HG02943 (cell line): ENCODE data around the gene TMCO4.
"Not testable (repeated sequence)": the region's sequence is repeated elsewhere in the genome, so short reads cannot be mapped to it uniquely, and the experiment has no call there.

ENCODE experiments used
- ATAC-seq: cut with Tn5 transposase; IDR thresholded peaks from one replicate; pipeline ENCODE4 v1.9.1; 2021; ENCODE audit warnings: mild to moderate bottlenecking, low read depth, moderate library complexity; ENCODE audit not compliant: unreplicated experiment

The TMCO4 gene

DNA sequence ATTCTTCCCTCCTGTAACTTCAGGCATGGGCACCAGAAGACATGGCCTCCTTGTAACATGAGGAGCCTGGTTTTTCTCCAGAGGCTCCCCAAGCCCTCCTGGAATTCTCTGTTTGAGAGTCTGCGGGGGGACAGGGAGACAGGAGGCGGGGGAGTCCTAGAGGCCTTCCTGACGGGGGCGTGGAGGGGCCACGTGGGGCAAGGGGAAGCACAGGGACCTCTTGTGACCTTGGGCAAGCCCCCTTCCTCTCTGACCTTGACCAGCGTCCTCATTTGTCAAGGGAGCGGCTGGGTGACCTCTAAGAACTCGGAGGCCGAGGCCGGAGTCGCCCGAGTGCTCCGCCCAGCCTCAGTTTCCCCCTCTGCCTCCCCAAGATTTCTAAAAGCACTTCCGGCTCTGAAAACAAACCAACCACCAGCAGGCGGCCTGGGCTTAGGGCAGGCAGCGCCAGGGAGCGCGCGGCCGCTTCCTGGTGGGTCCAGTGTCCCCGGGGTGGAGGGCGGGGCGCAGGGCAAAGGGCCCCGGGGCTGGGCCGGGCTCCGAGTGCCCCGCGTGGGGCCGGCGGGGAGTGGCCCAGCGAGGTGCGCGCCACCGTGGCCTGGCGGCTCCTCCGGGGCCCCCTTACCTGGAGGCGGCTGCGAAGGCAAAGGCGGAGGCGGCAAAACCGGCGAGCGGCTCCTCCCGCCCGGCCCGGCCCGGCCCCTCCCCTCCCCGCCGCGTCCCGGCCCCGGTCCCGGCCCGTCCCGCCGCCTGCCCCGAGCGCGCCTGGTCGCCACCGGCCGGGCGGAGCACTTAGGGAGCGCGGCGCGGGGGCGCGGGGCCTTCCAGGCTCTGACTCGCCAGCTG lies at the start of gene TMCO4:
TMCO4 (minus strand) TSS at position 687 of the 846 bp plus-strand sequence. CDS start 19,158 bp downstream, outside the sequence.
- ATAC-seq = peak; percentile 51

DNA sequence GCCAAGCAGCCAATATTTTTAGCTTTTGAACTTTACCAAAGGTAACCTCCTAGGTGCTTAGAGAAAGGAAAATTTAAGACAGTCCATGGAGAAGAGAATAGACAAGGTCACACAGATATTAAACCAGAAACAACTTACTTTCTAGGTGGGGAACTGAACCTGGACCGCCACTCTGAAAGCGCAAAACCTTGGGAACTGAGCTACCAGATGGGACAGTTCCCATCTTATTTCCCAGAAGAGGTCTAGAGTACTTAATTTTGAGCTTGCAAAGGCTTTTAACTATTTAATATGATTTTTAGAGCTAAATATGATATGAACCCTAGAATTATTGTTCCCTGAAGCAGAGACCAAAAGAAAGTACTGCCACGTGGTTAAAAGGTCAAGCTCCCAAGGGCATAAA lies 49.6 kb upstream of the TMCO4 start:
- not testable (repeated sequence) for ATAC-seq

GRCh38 chr1:19847334-19847733 lies 47.6 kb upstream of the TMCO4 start:
- ATAC-seq = not testable (repeated sequence)

DNA sequence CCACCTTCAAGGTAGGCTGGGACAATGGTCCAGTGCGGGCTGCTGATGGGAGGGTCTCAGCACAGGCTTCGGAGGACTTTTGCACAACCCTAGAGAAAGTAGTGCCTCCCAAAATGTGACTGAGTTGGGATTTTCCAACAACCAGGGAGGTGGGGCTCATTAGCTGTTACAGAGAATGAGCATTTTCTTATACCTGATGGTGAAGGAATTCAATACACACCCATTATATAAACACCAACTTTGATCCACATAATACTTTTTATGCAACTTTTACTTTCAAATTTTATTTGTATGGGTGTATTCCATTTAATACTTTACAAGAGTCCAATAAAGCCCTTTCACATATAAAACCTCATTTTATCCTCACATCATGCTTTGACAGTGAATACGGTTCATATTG lies 46.6 kb upstream of the TMCO4 start:
- no peak for ATAC-seq

- no peak for ATAC-seq
These were observed 45.8 kb upstream of the TMCO4 start for GRCh38 chr1:19845555-19845954.

GRCh38 chr1:19844731-19845495 lies 45.2 kb upstream of the TMCO4 start:
- ATAC-seq = no peak

DNA sequence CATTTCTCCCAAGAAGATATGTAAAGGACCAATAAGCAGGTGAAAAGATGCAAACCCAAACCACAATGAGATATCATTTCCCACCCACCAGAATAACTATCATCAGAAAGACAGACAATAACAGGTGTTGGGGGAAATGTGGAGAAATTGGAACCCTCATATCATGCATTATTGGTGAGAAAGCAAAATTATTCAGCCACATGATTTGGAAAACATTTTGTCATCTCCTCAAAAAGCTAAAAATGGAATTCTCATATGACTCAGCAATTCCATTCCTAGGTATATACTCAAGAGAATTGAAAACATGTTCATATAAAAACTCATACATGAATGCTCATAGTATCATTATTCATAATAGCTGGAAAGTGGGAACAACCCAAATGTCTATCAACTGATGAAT lies 40.5 kb upstream of the TMCO4 start:
- no peak for ATAC-seq

- no peak for ATAC-seq
These were observed 38.1 kb upstream of the TMCO4 start for GRCh38 chr1:19837866-19838265.

GRCh38 chr1:19835578-19835977 lies 35.9 kb upstream of the TMCO4 start:
- ATAC-seq = no peak

- ATAC-seq = no peak
These were observed 31.7 kb upstream of the TMCO4 start for GRCh38 chr1:19831441-19831840.

DNA sequence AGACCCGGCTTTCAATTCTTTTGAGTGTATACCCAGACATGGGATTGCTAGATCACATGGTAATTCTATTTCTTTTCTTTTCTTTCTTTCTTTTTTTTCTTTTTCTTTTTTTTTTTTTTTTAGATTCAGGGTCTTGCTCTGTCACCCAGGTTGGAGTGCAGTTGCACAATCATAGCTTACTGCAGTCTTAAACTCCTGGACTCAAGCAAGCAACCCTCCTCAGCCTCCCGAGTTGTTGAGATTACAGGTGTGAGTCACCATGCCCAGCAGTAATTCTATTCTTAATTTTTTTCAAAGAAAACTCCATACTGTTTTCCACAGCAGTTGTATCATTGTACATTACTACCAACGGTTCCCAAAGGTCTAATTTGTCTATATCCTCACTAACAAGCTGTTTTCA lies 28.8 kb upstream of the TMCO4 start:
- ATAC-seq = no peak

GRCh38 chr1:19825298-19825697 lies 25.6 kb upstream of the TMCO4 start:
- ATAC-seq = no peak

- ATAC-seq = no peak
These were observed 24.8 kb upstream of the TMCO4 start for GRCh38 chr1:19824541-19824940.

- ATAC-seq = no peak
These were observed 24.3 kb upstream of the TMCO4 start for GRCh38 chr1:19824036-19824435.

- ATAC-seq = no peak
These were observed 20.0 kb upstream of the TMCO4 start for GRCh38 chr1:19819701-19820100.

DNA sequence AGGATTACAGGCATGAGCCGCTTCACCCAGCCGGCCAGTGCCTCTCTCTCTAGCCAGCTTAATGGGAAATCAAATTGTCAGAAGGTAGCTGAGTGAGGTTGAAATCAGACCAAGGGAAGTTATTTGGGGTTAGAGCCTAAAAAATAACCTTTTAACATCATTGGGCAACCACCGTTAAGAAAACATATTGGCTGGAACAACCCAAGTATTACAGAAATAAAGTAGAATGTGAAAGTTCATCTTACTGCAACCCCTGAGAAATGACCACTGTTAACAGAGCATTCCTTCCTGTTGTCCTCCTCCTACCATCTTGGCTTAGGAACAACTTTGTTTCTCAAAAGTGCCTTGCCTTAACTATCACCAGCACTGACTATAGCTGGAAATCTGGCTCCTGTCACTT lies 18.6 kb upstream of the TMCO4 start:
- no peak for ATAC-seq

DNA sequence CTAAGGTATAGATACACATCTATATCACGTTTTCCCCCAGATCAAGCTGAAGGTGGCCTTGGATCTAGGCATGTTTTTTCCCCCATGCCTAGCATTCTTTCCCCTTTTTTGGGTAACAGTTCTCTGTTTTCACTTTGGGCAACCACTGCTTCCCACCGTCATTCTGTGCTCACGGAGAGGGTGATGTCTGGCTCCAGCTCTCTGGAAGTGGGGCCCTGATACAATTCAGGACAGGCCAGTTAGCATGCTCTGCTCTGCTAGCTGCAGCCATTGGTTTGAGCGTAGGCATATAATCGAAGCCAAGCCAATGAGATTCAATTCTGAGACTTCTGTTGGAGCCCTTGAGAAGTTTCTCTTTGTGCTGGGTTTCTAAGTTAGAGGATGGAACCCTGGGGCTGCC lies 17.4 kb upstream of the TMCO4 start:
- ATAC-seq = no peak

GRCh38 chr1:19816737-19817086 lies 17.0 kb upstream of the TMCO4 start:
- ATAC-seq = not testable (repeated sequence)

DNA sequence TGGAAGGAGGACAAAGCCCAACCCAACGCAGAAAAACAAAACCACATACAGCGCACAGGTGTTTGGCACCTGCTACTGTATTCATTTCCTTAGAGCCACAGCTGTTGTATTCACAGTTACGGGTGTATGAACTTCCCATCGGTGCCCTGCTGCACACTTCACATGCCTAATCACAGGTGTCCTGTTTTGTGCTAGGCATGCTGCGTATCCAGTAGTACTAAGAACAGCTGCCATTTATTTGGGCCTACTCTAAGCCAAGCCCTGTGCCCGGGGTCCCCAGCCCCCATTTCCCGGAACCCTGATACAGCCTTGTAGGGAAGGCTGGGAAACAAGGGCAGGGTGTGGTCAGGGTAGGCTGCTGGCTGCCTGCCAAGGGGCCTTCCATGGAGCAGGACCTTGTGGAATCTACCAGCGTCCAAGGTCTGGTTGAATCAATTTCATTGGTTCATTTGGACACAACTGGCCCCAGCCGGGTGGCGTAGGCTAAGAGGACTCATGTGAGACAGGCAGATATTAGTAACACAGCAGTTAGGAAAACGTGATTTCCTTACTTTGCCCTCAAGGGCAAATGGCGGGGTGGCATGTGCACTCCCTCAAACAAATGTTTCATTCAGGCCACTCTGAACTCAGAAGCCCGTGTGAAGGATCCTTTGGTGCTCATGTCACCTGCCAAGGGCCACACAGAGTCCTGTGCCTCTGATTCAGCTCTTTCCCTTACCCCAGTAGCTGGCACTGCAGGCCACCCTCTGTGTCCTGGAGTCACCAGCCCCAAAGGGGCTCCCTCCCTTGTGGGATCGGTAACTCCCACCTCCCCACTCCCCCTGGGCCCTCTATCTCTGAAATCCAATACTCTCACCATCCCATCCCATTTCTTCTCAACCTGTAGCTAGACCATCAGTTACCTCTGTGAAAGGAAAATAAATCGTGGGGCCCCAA lies 16.4 kb upstream of the TMCO4 start:
- no peak for ATAC-seq

DNA sequence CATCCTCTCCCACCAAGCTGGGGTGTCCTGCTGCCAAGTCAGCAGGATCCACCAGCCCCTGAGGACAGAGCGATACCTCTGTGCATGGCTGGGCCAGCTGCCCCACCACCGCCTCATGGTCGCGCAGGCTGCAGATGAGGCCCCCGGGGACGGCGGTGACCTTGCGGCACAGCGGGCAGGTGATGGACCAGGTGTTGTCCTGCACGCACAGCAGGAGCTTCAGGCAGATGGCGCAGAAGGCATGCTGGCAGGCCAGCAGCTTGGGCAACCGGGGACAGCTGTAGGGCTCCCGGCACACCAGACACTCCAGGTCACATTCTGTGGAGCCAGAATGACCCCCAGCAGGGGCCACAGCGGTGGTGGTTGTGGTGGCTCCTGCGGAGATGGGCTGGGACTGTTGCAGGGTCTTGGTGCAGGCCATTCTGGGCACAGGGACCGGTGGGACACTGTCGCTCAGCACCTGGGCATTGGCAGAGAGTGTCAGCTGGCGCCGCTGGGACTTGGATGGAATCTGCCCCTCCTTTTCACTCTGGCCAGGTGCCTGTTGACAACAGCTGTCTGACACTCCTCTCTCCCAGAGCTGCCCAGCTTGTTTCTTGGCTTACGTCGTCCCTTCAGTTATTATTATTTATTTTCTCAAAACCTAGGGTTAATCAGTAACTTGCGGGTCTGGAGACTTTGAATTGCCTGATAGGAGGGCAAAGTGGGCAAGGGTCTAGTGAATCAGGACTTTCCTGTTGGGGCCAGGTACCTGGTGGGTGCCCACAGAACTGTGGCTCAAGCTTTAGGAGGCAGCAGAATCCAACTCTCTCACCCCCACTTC lies 15.2 kb upstream of the TMCO4 start, which contains the start of gene RNF186:
RNF186 (minus strand) TSS at position 603 of the 823 bp plus-strand sequence; CDS start at position 421, 182 bp downstream.
- ATAC-seq = no peak
